K562 (cell line): ENCODE results near the gene PPOX. TPM values are rescaled to one million over a fixed set of nuclear protein-coding genes. Genes with fewer than 3 reads are reported as not detected.

Experiments
- ARHGAP35 ChIP-seq: fragments of 450-650 bp; IDR thresholded peaks from 2 replicates; pipeline ENCODE4 v1.6.1; 2018; ENCODE audit not compliant: partially characterized antibody
- BDP1 ChIP-seq: IDR thresholded peaks from 3 replicates; pipeline ENCODE4 v1.6.1; 2011; ENCODE audit not compliant: insufficient read length, insufficient read depth
- CTCF ChIP-seq, 3 experiments: IDR thresholded peaks in 2 of 3; conservative IDR thresholded peaks in 1 of 3; 2 replicates each; pipeline ENCODE4 v1.5.1; 2011 to 2012; ENCODE audit warnings: low read length in 3 of 3, mild to moderate bottlenecking in 3 of 3, control low read depth in 2 of 3, improper control_type of control experiment in 1 of 3, inconsistent platforms in 1 of 3, low read depth in 1 of 3, mixed read lengths in 1 of 3, moderate library complexity in 1 of 3; ENCODE audit not compliant: insufficient read depth in 2 of 3
- E2F1 ChIP-seq: sonication (generic); formaldehyde crosslinking; IDR thresholded peaks from 2 replicates; pipeline ENCODE4 v1.8.1; 2023; ENCODE audit warnings: mild to moderate bottlenecking, missing genetic modification reagents, moderate library complexity
- ETV1 ChIP-seq: fragments of 450-650 bp; conservative IDR thresholded peaks from 2 replicates; pipeline ENCODE4 v1.6.1; 2016; ENCODE audit warnings: missing genetic modification characterization, control low read depth, low read depth, missing compliant biosample characterization
- EZH2 ChIP-seq: IDR thresholded peaks from 2 replicates; pipeline ENCODE4 v1.6.1; 2012; ENCODE audit warnings: low read depth, mild to moderate bottlenecking, inconsistent platforms, low read length, borderline replicate concordance
- FOXJ3 ChIP-seq: sonication (generic); formaldehyde crosslinking; IDR thresholded peaks from 2 replicates; pipeline ENCODE4 v1.4.0; 2020; ENCODE audit warnings: mild to moderate bottlenecking, missing genetic modification reagents
- GATAD2A ChIP-seq: fragments of 450-650 bp; IDR thresholded peaks from 2 replicates; pipeline ENCODE4 v1.6.1; 2017
- MAZ ChIP-seq, 2 experiments: fragments of 450-650 bp in 1 of 2; sonication (generic) in 1 of 2; formaldehyde crosslinking; IDR thresholded peaks in 1 of 2; conservative IDR thresholded peaks in 1 of 2; 2 replicates each; pipeline versions ENCODE4 v1.4.0 to v1.5.0; 2020; ENCODE audit warnings: mild to moderate bottlenecking in 1 of 2, missing genetic modification reagents in 1 of 2
- NCOA4 ChIP-seq: fragments of 450-650 bp; IDR thresholded peaks from 2 replicates; pipeline ENCODE4 v1.6.1; 2018; ENCODE audit warnings: mild to moderate bottlenecking; ENCODE audit not compliant: partially characterized antibody
- POLR2G ChIP-seq: fragments of 200-400 bp; formaldehyde crosslinking; IDR thresholded peaks from 2 replicates; pipeline ENCODE4 v1.6.1; 2017; ENCODE audit warnings: low read depth, mild to moderate bottlenecking, antibody characterized with exemption, low read length, moderate library complexity
- RB1 ChIP-seq: fragments of 450-650 bp; IDR thresholded peaks from 2 replicates; pipeline ENCODE4 v1.6.1; 2017; ENCODE audit warnings: low read depth, mild to moderate bottlenecking
- RBM15 ChIP-seq: fragments of 200-400 bp; formaldehyde crosslinking; IDR thresholded peaks from 2 replicates; pipeline ENCODE4 v1.6.1; 2018; ENCODE audit warnings: mild to moderate bottlenecking, low read length, moderate library complexity; ENCODE audit not compliant: insufficient read depth
- SIN3B ChIP-seq: fragments of 450-650 bp; IDR thresholded peaks from 2 replicates; pipeline ENCODE4 v1.6.1; 2017; ENCODE audit warnings: low read depth, mild to moderate bottlenecking, moderate library complexity
- SPI1 ChIP-seq: IDR thresholded peaks from 2 replicates; pipeline ENCODE4 v1.6.1; 2011; ENCODE audit warnings: low read depth, low read length, control low read depth, borderline replicate concordance
- SREBF2 ChIP-seq: sonication (generic); formaldehyde crosslinking; IDR thresholded peaks from 2 replicates; pipeline ENCODE4 v1.4.0; 2020; ENCODE audit warnings: mild to moderate bottlenecking, missing genetic modification reagents
- SRSF9 ChIP-seq: fragments of 200-400 bp; formaldehyde crosslinking; IDR thresholded peaks from 2 replicates; pipeline ENCODE4 v1.6.1; 2017; ENCODE audit warnings: low read depth, low read length, borderline replicate concordance
- ZBTB9 ChIP-seq: fragments of 450-650 bp; formaldehyde crosslinking; IDR thresholded peaks from 2 replicates; pipeline ENCODE4 v1.4.0; 2020; ENCODE audit warnings: mild to moderate bottlenecking, moderate library complexity
- ZC3H4 ChIP-seq: sonication (generic); formaldehyde crosslinking; IDR thresholded peaks from 2 replicates; pipeline ENCODE4 v1.9.0; 2021; ENCODE audit warnings: missing genetic modification reagents, borderline replicate concordance
- ZNF23 ChIP-seq: fragments of 250-450 bp; sonication (Bioruptor Pico); IDR thresholded peaks from 2 replicates; pipeline ENCODE4 v1.4.0; 2020; ENCODE audit warnings: mild to moderate bottlenecking
- ZNF586 ChIP-seq: fragments of 450-650 bp; formaldehyde crosslinking; conservative IDR thresholded peaks from 2 replicates; pipeline ENCODE4 v1.4.0; 2020; ENCODE audit warnings: mild to moderate bottlenecking, moderate library complexity
- polyA plus RNA-seq, 8 experiments: library from polyadenylated mRNA; depleted of rRNA in 4 of 8; stranded (reverse) in 5 of 8; unstranded in 3 of 8; fragments of >200 nt; fragmentation: Nextera tagmentation in 2 of 8; fragmentation: Illumina TruSeq in 1 of 8; extraction: Ambion mirVana in 2 of 8; extraction: Trizol in 1 of 8; gene quantifications; 2 replicates each; pipeline versions ENCODE4 v1.2.1 to v1.2.3, GENCODE V29; 2011 to 2014; ENCODE audit warnings: inconsistent platforms in 1 of 8, missing spikeins in 1 of 8
- total RNA-seq, 7 experiments: library from RNA; depleted of rRNA in 6 of 7; stranded (reverse); fragments of >200 nt in 6 of 7; fragmentation: Illumina TruSeq in 2 of 7; extraction: Trizol in 2 of 7; gene quantifications; 2 replicates each; pipeline versions ENCODE4 v1.2.1 to v1.2.3, GENCODE V29; 2011 to 2021; ENCODE audit warnings: low replicate concordance in 1 of 7
- TF ChIP-seq, protein P1 (sequence below): sonication (generic); formaldehyde crosslinking; IDR thresholded peaks from 2 replicates; pipeline ENCODE4 v1.8.1; 2022; ENCODE audit warnings: missing genetic modification reagents

PPOX gene
- total and polyA plus RNA-seq, 9 of the 15 experiments (the other 6 are each of a cell fraction or from before 2014, with no cell fraction given) = 17.0 to 57.1 (median 38.9) TPM

GRCh38 chr1:161117759-161118581, 48.3 kb upstream of the PPOX start, which contains the start of the genes NIT1 and PFDN2 (continued):
- 0 out of 6 replicates have a peak, but pooled peaks of 1 of the 3 experiments have one; percentile 17 for TF ChIP-seq CTCF (IDR thresholded peaks at IDR 0.05 in 2 of 3, conservative IDR thresholded peaks at IDR 0.05 in 1 of 3; ENCODE audit: insufficient read depth in 2 of 3, low read depth in 1 of 3, low read length in 3 of 3)
- TF ChIP-seq, protein P1, sequence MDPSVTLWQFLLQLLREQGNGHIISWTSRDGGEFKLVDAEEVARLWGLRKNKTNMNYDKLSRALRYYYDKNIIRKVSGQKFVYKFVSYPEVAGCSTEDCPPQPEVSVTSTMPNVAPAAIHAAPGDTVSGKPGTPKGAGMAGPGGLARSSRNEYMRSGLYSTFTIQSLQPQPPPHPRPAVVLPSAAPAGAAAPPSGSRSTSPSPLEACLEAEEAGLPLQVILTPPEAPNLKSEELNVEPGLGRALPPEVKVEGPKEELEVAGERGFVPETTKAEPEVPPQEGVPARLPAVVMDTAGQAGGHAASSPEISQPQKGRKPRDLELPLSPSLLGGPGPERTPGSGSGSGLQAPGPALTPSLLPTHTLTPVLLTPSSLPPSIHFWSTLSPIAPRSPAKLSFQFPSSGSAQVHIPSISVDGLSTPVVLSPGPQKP (CRISPR knock-in tag) = no peak
- no peak for TF ChIP-seq ZNF23 (CRISPR knock-in tag)
- TF ChIP-seq RB1 = peak; percentile 76; the same call in 1 of the 2 replicates
- TF ChIP-seq E2F1 = peak; percentile 80; the same call in 1 of the 2 replicates
- no peak for TF ChIP-seq SREBF2
- no peak for TF ChIP-seq GATAD2A
- no peak for TF ChIP-seq RBM15
- TF ChIP-seq FOXJ3 (CRISPR knock-in tag) = no peak
- TF ChIP-seq ZNF586 (CRISPR knock-in tag) = no peak
- TF ChIP-seq ZBTB9 (CRISPR knock-in tag) = peak; percentile 45; the same call in 1 of the 2 replicates
- TF ChIP-seq BDP1 = no peak
- no peak for TF ChIP-seq SPI1
- TF ChIP-seq SRSF9 = no peak
- TF ChIP-seq NCOA4 = no peak
- peak; percentile 74 to 77; a peak in 3 of 4 replicates for TF ChIP-seq MAZ (CRISPR knock-in tag; conservative IDR thresholded peaks at IDR 0.05 in 1 of 2, IDR thresholded peaks at IDR 0.05 in 1 of 2)
- TF ChIP-seq ETV1 (tag) = peak; percentile 89
- no peak for TF ChIP-seq EZH2
- TF ChIP-seq SIN3B = peak; percentile 92
- TF ChIP-seq ZC3H4 (CRISPR knock-in tag) = no peak
- TF ChIP-seq POLR2G = peak; percentile 99
- no peak for TF ChIP-seq ARHGAP35
